HCT116 (cell line): Measurements from ENCODE around the gene THSD7B.

ENCODE experiments used
- CEBPB ChIP-seq: IDR thresholded peaks from 2 replicates; pipeline ENCODE4 v1.6.1; 2012; ENCODE audit warnings: low read depth
- EZH2 ChIP-seq: fragments of 200-600 bp; sonication (generic); IDR thresholded peaks from 2 replicates; pipeline ENCODE4 v1.6.1; 2017; ENCODE audit warnings: antibody characterized with exemption, mixed run types
- FOSL1 ChIP-seq: IDR thresholded peaks from 2 replicates; pipeline ENCODE4 v1.6.1; 2012; ENCODE audit warnings: low read depth
- MAX ChIP-seq: IDR thresholded peaks from 2 replicates; pipeline ENCODE4 v1.6.1; 2012
- POLR2A ChIP-seq: IDR thresholded peaks from 2 replicates; pipeline ENCODE4 v1.7.0; 2011; ENCODE audit warnings: borderline replicate concordance; ENCODE audit not compliant: insufficient read depth, insufficient read length; ENCODE audit errors: extremely low read depth
- POLR2AphosphoS5 ChIP-seq: IDR thresholded peaks from 2 replicates; pipeline ENCODE4 v1.6.1; 2011; ENCODE audit warnings: mild to moderate bottlenecking, low read depth, low read length, moderate library complexity
- RAD21 ChIP-seq: IDR thresholded peaks from 2 replicates; pipeline ENCODE4 v1.6.1; 2012; ENCODE audit warnings: low read depth, mild to moderate bottlenecking
- REST ChIP-seq: IDR thresholded peaks from 2 replicates; pipeline ENCODE4 v1.6.1; 2012; ENCODE audit warnings: low read depth
- SIN3A ChIP-seq: IDR thresholded peaks from 2 replicates; pipeline ENCODE4 v1.6.1; 2012; ENCODE audit warnings: low read depth
- YY1 ChIP-seq: IDR thresholded peaks from 2 replicates; pipeline ENCODE4 v1.6.1; 2011; ENCODE audit warnings: low read length, low read depth, moderate library complexity, mild to moderate bottlenecking; ENCODE audit not compliant: insufficient replicate concordance; ENCODE audit errors: extremely low read depth
- ZFX ChIP-seq: fragments of 450-650 bp; IDR thresholded peaks from 2 replicates; pipeline ENCODE4 v1.6.1; 2017
- TF ChIP-seq, protein P1 (sequence below), 3 experiments: fragments of 200-600 bp in 1 of 3; sonication (generic) in 1 of 3; IDR thresholded peaks in 2 of 3; conservative IDR thresholded peaks in 1 of 3; 2 replicates each; pipeline ENCODE4 v1.5.1; 2012 to 2017; ENCODE audit warnings: low read depth in 2 of 3, low read length in 2 of 3, antibody characterized with exemption in 1 of 3, borderline replicate concordance in 1 of 3, control low read depth in 1 of 3, mild to moderate bottlenecking in 1 of 3, mixed read lengths in 1 of 3, mixed run types in 1 of 3, moderate library complexity in 1 of 3; ENCODE audit not compliant: insufficient read depth in 1 of 3

DNA sequence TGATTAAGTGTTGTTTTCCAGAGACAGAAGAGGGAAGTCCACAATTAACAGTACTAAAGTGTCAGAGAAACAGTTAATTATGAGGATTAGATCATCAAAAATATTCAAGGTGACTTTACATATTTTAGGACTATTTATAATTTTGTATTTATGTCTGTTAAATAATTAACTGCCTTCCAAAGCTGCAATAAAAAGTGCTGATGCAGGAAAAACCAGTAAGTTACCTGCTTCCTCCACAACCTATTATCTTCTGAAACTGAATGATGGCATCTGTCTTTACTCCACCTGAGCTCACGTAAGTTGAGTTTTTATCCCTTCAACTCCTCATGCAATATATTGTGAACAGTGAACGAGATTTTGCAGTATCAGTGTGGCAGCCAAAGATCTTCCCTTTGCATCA, 570.7 kb downstream of the THSD7B start:
- TF ChIP-seq POLR2A (no peak), SIN3A (no peak), FOSL1 (no peak), YY1 (no peak), EZH2 (no peak), ZFX (no peak), MAX (no peak), POLR2AphosphoS5 (no peak), CEBPB (no peak), REST (no peak), RAD21 (no peak)
- TF ChIP-seq, protein P1, sequence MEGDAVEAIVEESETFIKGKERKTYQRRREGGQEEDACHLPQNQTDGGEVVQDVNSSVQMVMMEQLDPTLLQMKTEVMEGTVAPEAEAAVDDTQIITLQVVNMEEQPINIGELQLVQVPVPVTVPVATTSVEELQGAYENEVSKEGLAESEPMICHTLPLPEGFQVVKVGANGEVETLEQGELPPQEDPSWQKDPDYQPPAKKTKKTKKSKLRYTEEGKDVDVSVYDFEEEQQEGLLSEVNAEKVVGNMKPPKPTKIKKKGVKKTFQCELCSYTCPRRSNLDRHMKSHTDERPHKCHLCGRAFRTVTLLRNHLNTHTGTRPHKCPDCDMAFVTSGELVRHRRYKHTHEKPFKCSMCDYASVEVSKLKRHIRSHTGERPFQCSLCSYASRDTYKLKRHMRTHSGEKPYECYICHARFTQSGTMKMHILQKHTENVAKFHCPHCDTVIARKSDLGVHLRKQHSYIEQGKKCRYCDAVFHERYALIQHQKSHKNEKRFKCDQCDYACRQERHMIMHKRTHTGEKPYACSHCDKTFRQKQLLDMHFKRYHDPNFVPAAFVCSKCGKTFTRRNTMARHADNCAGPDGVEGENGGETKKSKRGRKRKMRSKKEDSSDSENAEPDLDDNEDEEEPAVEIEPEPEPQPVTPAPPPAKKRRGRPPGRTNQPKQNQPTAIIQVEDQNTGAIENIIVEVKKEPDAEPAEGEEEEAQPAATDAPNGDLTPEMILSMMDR (IDR thresholded peaks at IDR 0.05 in 2 of 3, conservative IDR thresholded peaks at IDR 0.05 in 1 of 3; ENCODE audit: borderline replicate concordance in 1 of 3, insufficient read depth in 1 of 3, low read depth in 2 of 3, low read length in 2 of 3): no peak
